ENCODE data around the gene FXYD5.
"Not testable (repeated sequence)": the region's sequence is repeated elsewhere in the genome, so short reads cannot be mapped to it uniquely, and the experiment has no call there.

Gene FXYD5

GRCh38 chr19:35119578-35120155 lies 34.9 kb upstream of the FXYD5 start:
- no peak for DNase-seq (ENCODE audit: low read depth in 2 of 2)

- DNase-seq (ENCODE audit: low read depth in 2 of 2) = no peak
These were observed 34.0 kb upstream of the FXYD5 start for GRCh38 chr19:35120492-35120891.

GRCh38 chr19:35120898-35121297 lies 33.6 kb upstream of the FXYD5 start:
- DNase-seq (ENCODE audit: low read depth in 2 of 2) = no peak

GRCh38 chr19:35122687-35123551 lies 31.6 kb upstream of the FXYD5 start:
- DNase-seq (ENCODE audit: low read depth in 2 of 2) = no peak

- DNase-seq (ENCODE audit: low read depth in 2 of 2) = no peak
These were observed 31.0 kb upstream of the FXYD5 start for GRCh38 chr19:35123573-35123972.

- peak; percentile 75 to 81 for DNase-seq (ENCODE audit: low read depth in 2 of 2)
These were observed 30.2 kb upstream of the FXYD5 start for GRCh38 chr19:35124098-35125060.

- no peak for DNase-seq (ENCODE audit: low read depth in 2 of 2)
These were observed 29.2 kb upstream of the FXYD5 start for GRCh38 chr19:35125270-35125717.

- DNase-seq (ENCODE audit: low read depth in 2 of 2) = no peak
These were observed 28.5 kb upstream of the FXYD5 start for GRCh38 chr19:35125749-35126623.

- DNase-seq (ENCODE audit: low read depth in 2 of 2) = no peak
These were observed 27.9 kb upstream of the FXYD5 start for GRCh38 chr19:35126624-35126959.

- DNase-seq (ENCODE audit: low read depth in 2 of 2) = no peak
These were observed 26.7 kb upstream of the FXYD5 start for GRCh38 chr19:35127871-35128270.

- DNase-seq (ENCODE audit: low read depth in 2 of 2) = no peak
These were observed 26.0 kb upstream of the FXYD5 start for GRCh38 chr19:35128398-35129057.

GRCh38 chr19:35129724-35130274 lies 24.7 kb upstream of the FXYD5 start:
- DNase-seq (ENCODE audit: low read depth in 2 of 2) = not testable (repeated sequence)

- no peak for DNase-seq (ENCODE audit: low read depth in 2 of 2)
These were observed 23.5 kb upstream of the FXYD5 start for GRCh38 chr19:35130761-35131720.

- no peak for DNase-seq (ENCODE audit: low read depth in 2 of 2)
These were observed 22.3 kb upstream of the FXYD5 start for GRCh38 chr19:35132254-35132653.

GRCh38 chr19:35133826-35134225 lies 20.7 kb upstream of the FXYD5 start:
- no peak for DNase-seq (ENCODE audit: low read depth in 2 of 2)

- no peak for DNase-seq (ENCODE audit: low read depth in 2 of 2)
These were observed 19.8 kb upstream of the FXYD5 start, which contains the start of gene LGI4 for GRCh38 chr19:35134601-35135242. LGI4 (minus strand) TSS chr19:35135059; CDS start chr19:35134680, 379 bp downstream.

GRCh38 chr19:35135389-35135909 lies 19.1 kb upstream of the FXYD5 start:
- peak; percentile 50 to 56 for DNase-seq (ENCODE audit: low read depth in 2 of 2)

- no peak for DNase-seq (ENCODE audit: low read depth in 2 of 2)
These were observed 18.3 kb upstream of the FXYD5 start for GRCh38 chr19:35136231-35136630.

Data from stimulated activated CD8-positive, alpha-beta memory T cell treated with anti-CD3 and anti-CD28 coated beads, Interleukin-2, amount 100 ng/mL, for 48 hours (primary cell).